ENCODE results near the gene ATP7B.

Gene ATP7B

DNA sequence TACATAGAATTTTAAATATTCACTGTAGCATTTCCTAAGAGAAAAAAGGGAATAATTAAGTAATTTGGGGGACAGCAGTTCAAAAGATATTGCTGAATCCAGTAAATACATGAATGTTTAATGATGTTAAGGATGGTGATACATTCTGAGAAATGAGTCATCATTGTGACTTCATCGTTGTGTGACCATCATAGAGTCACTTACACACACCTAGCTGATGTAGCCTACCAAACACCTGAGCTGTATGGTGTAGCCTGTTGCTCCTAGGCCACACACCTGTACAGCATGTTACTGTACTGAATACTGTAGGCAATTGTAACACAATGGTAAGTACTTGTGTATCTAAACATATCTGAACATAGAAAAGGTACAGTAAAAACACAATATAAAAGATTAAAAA, 34.8 kb downstream of the ATP7B start:
- no peak for DNase-seq

GRCh38 chr13:51974482-51974881, 36.8 kb downstream of the ATP7B start:
- no peak for DNase-seq

- no peak for DNase-seq
These were observed 39.5 kb downstream of the ATP7B start for GRCh38 chr13:51971520-51972426.

DNA sequence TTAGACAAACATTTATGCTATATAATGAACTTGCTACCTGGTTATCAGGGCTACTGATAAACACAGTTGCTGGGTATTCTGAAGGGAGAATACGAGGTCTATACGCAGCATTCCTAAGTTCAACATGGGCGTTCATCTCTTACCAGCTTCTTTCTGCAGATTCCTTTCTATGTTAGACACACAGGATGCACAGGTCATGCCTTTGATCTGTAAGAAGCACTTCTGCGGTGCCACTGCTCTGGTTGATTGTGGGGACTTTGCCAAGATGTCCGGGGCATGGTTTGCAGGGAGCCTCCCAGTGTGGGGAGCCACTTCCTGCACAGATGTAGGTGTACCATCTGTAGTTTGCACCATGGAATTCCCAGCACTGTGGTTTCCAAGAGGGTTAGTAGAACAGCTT, 40.9 kb downstream of the ATP7B start:
- no peak for DNase-seq

DNA sequence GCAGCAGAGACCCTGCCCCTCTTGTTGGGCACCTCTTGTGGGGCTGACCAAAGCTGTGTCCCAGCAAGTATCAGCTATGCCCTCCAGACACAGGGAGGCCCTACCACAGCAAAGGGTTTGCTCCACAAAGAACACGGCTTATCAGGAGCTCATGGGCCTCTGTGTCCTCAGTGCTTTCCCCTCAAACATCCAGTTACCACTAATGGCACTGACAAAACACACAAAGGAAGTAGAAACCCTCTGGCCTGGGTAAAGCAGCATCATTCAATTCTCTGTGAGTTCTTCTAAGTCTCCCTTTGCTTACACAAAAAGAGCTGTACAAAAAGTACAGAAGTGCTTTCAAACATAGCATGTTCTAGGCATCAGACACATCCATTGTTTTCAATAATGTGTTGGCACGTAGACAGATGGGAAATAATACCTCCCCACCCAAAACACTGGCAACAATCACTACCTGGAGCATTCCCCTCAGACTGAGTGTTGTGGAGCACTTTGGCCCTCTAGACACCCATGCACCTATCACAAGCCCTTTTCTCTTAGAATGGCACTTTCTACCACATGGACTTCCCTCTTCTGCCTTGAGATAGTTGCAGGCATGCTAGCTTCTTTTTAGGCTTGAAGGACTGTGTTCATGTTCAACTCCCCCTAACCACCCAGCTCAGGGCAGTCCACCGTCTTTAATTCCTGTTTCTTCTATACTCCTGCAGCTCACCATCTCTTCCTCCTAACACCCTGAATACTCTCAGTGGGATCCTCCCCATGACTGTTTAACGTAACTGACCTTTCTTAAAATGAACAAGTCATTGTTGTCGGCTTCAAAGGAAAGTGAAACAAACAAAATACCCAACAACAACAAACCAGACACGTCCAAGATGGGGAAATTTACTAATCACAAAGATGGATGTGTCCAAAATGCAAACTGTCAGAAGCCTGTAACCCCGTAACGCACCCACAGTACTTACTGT, 43.5 kb downstream of the ATP7B start:
- no peak for DNase-seq

- no peak for DNase-seq
These were observed 45.1 kb downstream of the ATP7B start for GRCh38 chr13:51966186-51966585.

DNA sequence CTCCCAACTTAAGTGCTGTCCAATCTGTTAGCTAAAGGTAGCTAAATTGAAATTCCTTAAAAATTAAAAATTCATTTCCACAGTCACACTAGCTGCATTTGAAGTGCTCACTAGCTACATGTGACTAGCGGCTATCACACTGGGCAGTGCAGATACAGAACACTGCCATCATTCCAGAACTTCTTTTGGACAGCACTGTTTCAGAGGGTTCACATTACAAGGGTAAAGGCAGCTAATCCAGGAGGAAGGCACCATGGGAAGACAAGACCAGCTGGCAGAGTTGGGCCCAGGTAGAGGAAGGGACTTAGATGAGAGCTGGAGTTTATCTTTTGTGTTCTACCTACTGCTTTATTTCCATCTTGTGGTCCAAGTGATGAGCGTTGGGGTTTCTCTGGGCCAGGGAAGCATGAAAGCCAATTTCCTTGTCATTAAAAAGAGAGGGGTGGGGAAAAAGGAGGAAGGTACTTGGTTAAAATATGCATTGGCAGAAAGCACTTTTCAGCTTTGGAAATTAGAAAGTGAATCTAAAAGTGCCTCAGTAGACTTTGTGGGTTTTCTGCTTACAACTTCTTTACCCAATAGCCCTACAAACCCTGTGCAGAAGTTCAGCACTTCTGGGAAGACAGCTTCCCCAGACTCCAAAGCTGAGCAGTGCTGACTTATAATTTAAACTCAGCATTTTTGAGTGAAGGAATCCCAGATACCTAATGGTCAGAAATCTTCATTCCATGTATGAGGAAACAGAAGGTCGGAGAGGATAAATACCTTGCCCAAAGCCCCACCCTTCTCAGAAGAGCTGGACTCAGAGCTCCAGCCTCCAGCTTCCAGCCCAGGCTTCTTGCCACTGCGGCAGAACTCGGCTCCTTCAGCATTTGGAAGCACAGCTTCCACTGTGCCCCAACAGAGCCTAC, 49.5 kb downstream of the ATP7B start:
- no peak for DNase-seq

- no peak for DNase-seq
These were observed 50.5 kb downstream of the ATP7B start for GRCh38 chr13:51960766-51961165.

DNA sequence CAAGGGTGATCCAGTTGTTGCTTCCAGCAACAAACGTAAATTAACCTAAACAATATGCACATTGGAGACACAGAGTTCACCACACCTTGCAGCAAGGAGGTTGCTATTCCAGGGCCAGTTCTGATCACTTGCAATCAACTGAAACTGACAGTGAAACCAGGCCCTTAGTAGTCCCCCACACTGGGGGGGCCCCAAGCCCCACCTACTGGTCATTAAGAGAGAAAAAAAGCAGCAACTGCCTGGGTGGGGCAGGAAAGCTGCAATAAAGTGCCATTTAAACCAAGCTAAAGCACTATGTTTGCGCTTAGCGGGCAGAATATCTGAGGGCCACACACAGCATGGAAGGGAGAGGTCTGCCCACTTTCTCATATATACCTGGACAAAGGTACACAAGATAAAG, 51.5 kb downstream of the ATP7B start:
- peak in 1 of 3 donors; percentile 4 for DNase-seq

DNA sequence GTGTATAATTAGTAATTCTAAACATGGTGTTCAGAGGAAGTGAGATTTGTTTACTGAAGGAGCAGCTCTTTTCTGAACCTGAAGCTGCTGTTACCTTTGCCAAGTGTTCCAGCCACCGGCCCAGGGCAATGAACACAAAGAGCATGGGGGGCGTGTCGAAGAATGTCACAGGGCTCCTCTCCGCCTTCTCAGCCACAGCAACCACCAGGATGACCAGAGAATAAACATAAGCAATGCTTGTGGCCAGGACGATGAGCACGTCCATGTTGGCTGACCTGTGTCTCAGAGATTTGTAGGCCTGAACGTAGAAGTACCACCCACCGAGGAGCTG, 53.1 kb downstream of the ATP7B start:
- DNase-seq, result no peak

DNA sequence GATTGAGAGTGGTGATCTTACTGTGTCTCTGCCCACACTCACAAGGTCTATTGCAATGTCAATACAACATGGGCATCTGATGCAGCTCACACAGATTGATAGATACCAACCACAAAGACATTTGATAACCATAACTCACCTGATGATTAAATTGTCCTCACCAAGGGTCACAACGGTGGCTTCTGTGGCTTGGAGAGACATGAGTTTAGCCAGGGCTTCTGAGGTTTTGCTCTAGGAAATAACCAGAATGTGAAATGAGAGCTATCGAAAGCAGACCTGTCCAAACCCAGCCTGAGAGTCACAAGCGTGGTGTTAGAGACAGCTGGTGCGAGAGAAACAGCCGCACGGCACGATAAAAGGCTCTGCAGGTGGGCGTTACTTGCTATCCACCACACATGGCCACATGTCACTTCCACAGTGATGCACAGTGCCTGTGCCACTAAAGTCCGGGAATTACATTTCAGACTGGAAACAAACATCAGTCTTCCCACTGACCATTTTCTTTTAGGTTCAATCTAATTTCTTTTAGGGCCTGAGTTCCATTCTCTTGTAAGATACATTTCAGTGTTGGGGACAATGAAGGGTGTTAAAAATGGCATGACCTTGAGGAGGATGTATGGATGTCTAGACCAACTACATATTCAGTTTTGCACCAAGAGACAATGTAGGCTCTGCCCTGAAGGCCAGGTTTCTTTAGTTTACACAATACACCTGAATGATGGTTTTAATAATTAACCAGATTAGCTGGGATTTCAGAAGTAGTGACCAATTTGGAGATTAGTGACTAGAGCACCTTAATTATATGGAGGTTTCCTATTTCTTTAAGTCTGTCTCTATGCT, 53.7 kb downstream of the ATP7B start:
- no peak for DNase-seq

- no peak for DNase-seq
These were observed 54.5 kb downstream of the ATP7B start for GRCh38 chr13:51956717-51957116.

DNA sequence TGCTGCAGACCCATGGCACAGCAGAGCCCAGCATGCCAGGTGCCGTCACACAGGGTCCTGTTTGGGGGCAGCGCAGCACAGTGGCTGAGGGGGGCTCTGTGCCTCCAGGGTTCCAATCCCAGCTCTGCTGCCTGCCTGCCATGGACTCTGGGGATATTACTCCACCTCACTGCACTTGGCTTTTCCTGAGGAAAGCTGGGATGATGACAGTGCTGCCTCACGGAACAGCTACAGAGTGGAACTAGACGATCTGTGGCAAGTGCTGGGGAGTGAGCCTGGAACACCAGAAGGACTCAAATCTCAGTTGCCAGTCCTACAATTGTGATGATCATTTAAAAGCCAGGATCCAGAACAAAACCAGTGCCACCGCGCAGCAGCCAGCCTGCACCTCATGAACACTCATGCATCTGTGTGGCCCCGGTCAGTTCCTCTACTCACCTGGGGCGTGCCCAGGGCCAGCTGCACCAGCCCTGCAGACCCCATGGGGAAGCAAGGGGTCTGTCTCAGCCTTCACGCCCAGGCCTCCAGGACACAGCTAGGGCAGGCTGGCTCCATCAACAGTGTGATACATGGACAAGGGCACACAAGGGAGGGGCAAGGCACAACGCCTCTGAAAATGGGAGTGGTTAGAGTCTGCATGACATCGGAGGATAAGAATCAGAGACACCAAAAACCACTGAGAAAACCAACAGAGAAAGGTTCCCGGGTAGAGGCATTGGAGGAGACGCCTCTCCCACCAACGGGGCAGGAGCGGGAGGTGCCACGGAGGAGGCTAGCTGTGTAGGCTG, 55.2 kb downstream of the ATP7B start:
- DNase-seq, result no peak

- DNase-seq, result no peak
These were observed 55.9 kb downstream of the ATP7B start for GRCh38 chr13:51955281-51955771.

DNA sequence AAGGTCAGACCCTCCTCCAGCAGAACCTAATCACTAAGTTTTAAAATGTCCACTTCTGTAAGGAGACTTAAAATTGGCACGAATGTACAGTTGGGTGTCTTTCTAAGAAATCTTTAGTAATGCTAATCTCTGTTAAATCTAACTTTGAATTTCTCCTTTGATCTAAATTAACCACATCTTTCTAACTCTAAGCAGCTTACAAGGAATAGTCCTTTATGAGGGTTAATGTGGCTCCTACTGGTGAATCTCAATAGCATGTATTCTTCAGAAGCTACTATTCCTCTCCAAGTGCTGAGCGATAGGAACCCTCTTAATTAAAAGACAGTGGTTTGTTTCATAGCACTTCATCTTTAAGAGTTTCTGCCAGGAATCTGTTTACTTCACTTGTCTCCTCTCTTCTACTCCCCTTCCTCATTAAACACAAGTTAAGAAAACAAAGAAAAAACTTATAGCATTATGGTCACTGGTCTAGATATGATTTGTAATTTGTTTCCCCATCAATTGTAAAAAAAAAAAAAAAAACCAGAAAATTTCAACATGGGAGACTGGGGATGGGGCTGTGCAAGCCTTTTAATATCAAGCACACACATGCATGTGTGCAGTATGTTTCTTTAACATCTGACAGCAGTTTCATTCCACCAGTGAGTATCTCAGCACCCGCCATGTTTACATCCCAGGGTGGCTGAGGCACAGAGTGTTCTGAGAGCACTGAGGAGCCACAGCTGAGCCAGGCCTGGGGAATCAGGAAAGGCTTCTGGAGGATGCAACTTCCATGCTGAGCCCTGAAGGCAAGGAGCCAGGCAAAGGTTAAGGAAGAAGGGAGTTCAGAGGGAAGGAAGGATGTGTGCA, 57.7 kb downstream of the ATP7B start:
- no peak for DNase-seq

DNA sequence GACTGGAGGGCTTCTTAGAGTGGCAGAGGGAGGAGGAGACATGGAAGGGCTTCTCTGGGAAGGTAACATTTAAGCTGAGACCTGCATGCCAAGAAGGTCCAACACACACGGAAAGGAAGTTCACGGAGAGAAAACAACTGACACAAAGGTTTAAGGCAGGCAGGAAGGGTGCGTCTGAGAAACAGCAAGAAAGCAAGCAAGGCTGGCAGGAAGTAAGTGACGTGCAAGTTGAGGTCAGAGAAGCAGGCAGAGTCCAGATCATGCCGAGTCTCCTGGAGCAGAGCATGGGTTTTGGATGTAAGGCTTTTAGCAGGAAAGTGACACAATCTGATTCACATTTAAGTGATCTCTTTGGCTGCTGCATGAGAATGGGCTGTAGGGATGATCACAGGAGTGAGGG, 60.5 kb downstream of the ATP7B start:
- DNase-seq, result no peak

GRCh38 chr13:51946163-51946669, 65.0 kb downstream of the ATP7B start:
- DNase-seq, result no peak

DNA sequence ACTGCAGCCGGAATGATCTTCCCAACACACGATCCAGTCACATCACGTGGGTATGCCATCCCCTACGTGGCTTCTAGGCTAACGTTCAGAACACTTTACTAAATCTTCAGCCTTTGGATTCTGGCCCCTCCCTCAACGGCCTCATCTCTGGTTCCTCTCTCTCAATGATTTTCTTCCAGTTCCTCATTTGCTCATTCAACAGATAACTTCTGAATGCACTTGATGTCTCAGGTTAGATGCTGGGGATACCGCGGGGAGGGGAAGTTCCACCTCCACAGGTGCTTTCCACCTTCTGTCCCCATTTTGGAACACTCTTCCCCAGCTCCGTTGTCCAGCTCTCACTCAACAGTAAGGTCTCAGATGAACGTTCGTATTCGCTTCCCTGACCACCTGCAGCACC, 66.1 kb downstream of the ATP7B start:
- DNase-seq, result no peak

DNA sequence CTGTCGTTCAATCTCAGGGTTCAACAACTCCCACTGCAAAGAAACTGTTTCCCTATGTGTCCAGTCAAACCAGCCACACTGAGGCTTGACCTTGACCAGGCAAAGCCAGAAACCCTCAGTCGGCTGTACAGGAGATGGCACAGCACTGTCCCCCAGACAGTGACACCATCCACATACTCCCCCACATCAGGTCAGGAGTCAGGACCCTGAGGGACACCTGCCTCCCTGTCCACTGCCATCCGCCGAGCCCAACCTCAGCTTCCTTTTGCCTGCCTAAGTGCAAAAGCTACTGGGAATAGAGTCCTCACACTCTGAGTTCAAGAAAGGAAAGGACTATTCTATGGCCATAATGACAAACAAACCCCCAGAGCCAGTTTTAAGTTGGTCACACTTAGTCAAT, 66.8 kb downstream of the ATP7B start:
- DNase-seq, result no peak

DNA sequence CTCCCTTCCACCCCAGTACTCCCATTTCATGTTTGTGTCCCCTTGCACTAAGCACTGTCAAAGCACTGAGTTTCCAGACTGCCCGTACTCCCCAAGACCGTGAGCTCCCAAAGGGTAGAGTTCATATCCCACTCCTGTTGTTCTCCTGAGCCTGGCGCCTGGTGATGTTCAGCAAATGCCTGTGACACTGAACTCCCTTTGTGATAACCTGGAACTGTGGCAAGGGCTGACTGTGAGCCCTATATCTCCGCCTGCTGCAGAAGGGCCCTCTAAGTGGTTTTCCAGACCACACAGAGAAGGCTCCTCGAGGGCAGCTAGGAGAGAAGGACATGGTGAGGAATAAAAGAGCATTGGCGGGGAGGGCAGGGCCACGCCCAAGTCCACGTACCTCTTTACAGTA, 67.5 kb downstream of the ATP7B start:
- DNase-seq, result no peak

Data from suppressor macrophage treated with lipopolysaccharide for 1 hour (primary cell).